K562 (cell line): Measurements from ENCODE around the gene RALA. TPM values are rescaled to one million over a fixed set of nuclear protein-coding genes. Genes with fewer than 3 reads are reported as not detected.

Source experiments
- ATAC-seq: fragments of 200-7000 bp; cut with Tn5 transposase; 3 replicates; pipeline ENCODE4 v1.9.1; 2020; ENCODE audit warnings: moderate library complexity
- BruUV-seq: library from RNA; stranded (reverse); fragments of 400-500 nt; replicated peaks from 2 replicates; lab custom pipeline; 2021; lab: Mats Ljungman, UMichigan
- CTCF ChIA-PET: fragments of 300-600 bp; formaldehyde crosslinking; extraction: SDS; loops from one replicate; lab custom pipeline; 2021; ENCODE audit warnings: low intra/inter-chr PET ratio; lab: Yijun Ruan, JAX
- POLR2A ChIA-PET: fragments of 300-600, 350-650 bp; sonication (Branson Sonifier 250); formaldehyde crosslinking; extraction: SDS; loops from one replicate; lab custom pipeline; 2021; ENCODE audit warnings: antibody characterized with exemption, inconsistent platforms; lab: Yijun Ruan, JAX
- DNase-seq, 4 experiments: peaks; one replicate each; pipeline versions ENCODE4 v3.0.0 to v3.0.0-alpha.2; 2011 to 2018; ENCODE audit warnings: low spot score in 3 of 4, mixed read lengths in 3 of 4; ENCODE audit errors: extremely low read depth in 1 of 4
- FAIRE-seq: peaks from 2 replicates; lab custom pipeline; 2011; peaks lifted over from hg19 to GRCh38; lab: Jason Lieb, UNC
- H2AFZ ChIP-seq: 2 replicates; pipeline ENCODE4 v1.6.0; 2011; ENCODE audit warnings: low read depth, low read length, control low read depth, inconsistent platforms
- H3K27ac ChIP-seq: fragments of 200-600 bp; 3 replicates; pipeline ENCODE4 v1.8.0; 2011; ENCODE audit warnings: low read depth, mild to moderate bottlenecking, control low read depth, inconsistent platforms, low read length, moderate library complexity, mixed read lengths; ENCODE audit errors: extremely low read depth
- H3K27me3 ChIP-seq, 2 experiments: fragments of 300-600 bp in 1 of 2; 2 replicates in 1 of 2; 3 replicates in 1 of 2; pipeline versions ENCODE4 v1.6.0 to v1.8.0; 2011; ENCODE audit warnings: inconsistent platforms in 2 of 2, low read length in 2 of 2, mild to moderate bottlenecking in 1 of 2, mixed read lengths in 1 of 2, moderate library complexity in 1 of 2; ENCODE audit not compliant: control insufficient read depth in 2 of 2, insufficient read depth in 2 of 2
- H3K36me3 ChIP-seq: fragments of 300-600 bp; 3 replicates; pipeline ENCODE4 v1.8.0; 2011; ENCODE audit warnings: mild to moderate bottlenecking, low read length, inconsistent platforms; ENCODE audit not compliant: control insufficient read depth, insufficient read depth
- H3K4me1 ChIP-seq, 2 experiments: fragments of 200-600 bp in 1 of 2; replicated peaks in 1 of 2; 2 replicates in 1 of 2; 3 replicates in 1 of 2; pipeline versions ENCODE4 v1.5.1 to v1.8.0; 2011; ENCODE audit warnings: inconsistent platforms in 2 of 2, low read length in 2 of 2, mild to moderate bottlenecking in 1 of 2, mixed read lengths in 1 of 2, moderate library complexity in 1 of 2; ENCODE audit not compliant: control insufficient read depth in 2 of 2, insufficient read depth in 2 of 2
- H3K4me2 ChIP-seq: 2 replicates; pipeline ENCODE4 v1.6.1; 2011; ENCODE audit warnings: low read length, control low read depth, inconsistent platforms, mixed read lengths; ENCODE audit not compliant: insufficient read depth
- H3K4me3 ChIP-seq: fragments of 200-600 bp; sonication (generic), shearing (Covaris generic); 2 replicates; pipeline ENCODE4 v1.5.1; 2016; ENCODE audit warnings: control low read depth, inconsistent platforms
- H3K79me2 ChIP-seq: fragments of 200-600 bp; 3 replicates; pipeline ENCODE4 v1.8.0; 2011; ENCODE audit warnings: low read length, inconsistent platforms; ENCODE audit not compliant: control insufficient read depth, insufficient read depth
- H3K9ac ChIP-seq, 2 experiments: 2 replicates each; pipeline versions ENCODE4 v1.6.0 to v1.6.1; 2011; ENCODE audit warnings: low read depth in 2 of 2, low read length in 2 of 2, control low read depth in 1 of 2, inconsistent platforms in 1 of 2, mild to moderate bottlenecking in 1 of 2, mixed read lengths in 1 of 2; ENCODE audit not compliant: insufficient read depth in 1 of 2
- H3K9me1 ChIP-seq: one replicate; pipeline ENCODE4 v1.6.0; 2011; ENCODE audit warnings: inconsistent platforms, mild to moderate bottlenecking, low read length, moderate library complexity; ENCODE audit not compliant: control insufficient read depth, insufficient read depth
- H3K9me3 ChIP-seq: replicated peaks from 2 replicates; pipeline ENCODE4 v1.5.1; 2011; ENCODE audit warnings: low read depth, low read length, inconsistent platforms; ENCODE audit not compliant: control insufficient read depth, insufficient read depth
- H4K20me1 ChIP-seq: replicated peaks from 2 replicates; pipeline ENCODE4 v1.6.1; 2011; ENCODE audit warnings: low read length, inconsistent platforms, mixed read lengths; ENCODE audit not compliant: control insufficient read depth, insufficient read depth
- BMI1 ChIP-seq: fragments of 150-350 bp; IDR thresholded peaks from 2 replicates; pipeline ENCODE4 v1.6.1; 2014; ENCODE audit warnings: low read length
- BRCA1 ChIP-seq, 2 experiments: fragments of 450-650 bp in 1 of 2; sonication (generic) in 1 of 2; formaldehyde crosslinking in 1 of 2; IDR thresholded peaks; 2 replicates each; pipeline versions ENCODE4 v1.5.0 to v1.6.1; 2017 to 2020; ENCODE audit warnings: mild to moderate bottlenecking in 1 of 2, missing genetic modification reagents in 1 of 2
- CBX5 ChIP-seq: IDR thresholded peaks from 2 replicates; pipeline ENCODE4 v1.6.1; 2014; ENCODE audit warnings: low read depth, borderline replicate concordance
- COPS2 ChIP-seq: fragments of 450-650 bp; conservative IDR thresholded peaks from 2 replicates; pipeline ENCODE4 v1.6.1; 2016; ENCODE audit warnings: mild to moderate bottlenecking, moderate library complexity
- E2F8 ChIP-seq: fragments of 450-650 bp; IDR thresholded peaks from 2 replicates; pipeline ENCODE4 v1.7.1; 2018; ENCODE audit warnings: mild to moderate bottlenecking, low read depth; ENCODE audit not compliant: partially characterized antibody
- FIP1L1 ChIP-seq: fragments of 200-400 bp; formaldehyde crosslinking; IDR thresholded peaks from 2 replicates; pipeline ENCODE4 v1.6.1; 2018; ENCODE audit warnings: mild to moderate bottlenecking, low read depth, low read length; ENCODE audit not compliant: poor library complexity, severe bottlenecking
- HNRNPUL1 ChIP-seq: fragments of 200-400 bp; formaldehyde crosslinking; IDR thresholded peaks from 2 replicates; pipeline ENCODE4 v1.6.1; 2017; ENCODE audit warnings: low read length
- KDM4B ChIP-seq, 2 experiments: fragments of 450-650 bp in 1 of 2; sonication (generic) in 1 of 2; IDR thresholded peaks; 2 replicates each; pipeline ENCODE4 v1.6.1; 2016 to 2017; ENCODE audit warnings: borderline replicate concordance in 2 of 2, antibody characterized with exemption in 1 of 2, low read depth in 1 of 2, mild to moderate bottlenecking in 1 of 2
- NR4A1 ChIP-seq, 2 experiments: fragments of 250-450 bp in 1 of 2; fragments of 450-650 bp in 1 of 2; sonication (Bioruptor Pico) in 1 of 2; IDR thresholded peaks; 2 replicates each; pipeline versions ENCODE4 v1.4.0 to v1.6.1; 2016 to 2020; ENCODE audit warnings: mild to moderate bottlenecking in 2 of 2, missing compliant biosample characterization in 1 of 2, missing genetic modification characterization in 1 of 2, moderate library complexity in 1 of 2
- SRSF9 ChIP-seq: fragments of 200-400 bp; formaldehyde crosslinking; IDR thresholded peaks from 2 replicates; pipeline ENCODE4 v1.6.1; 2017; ENCODE audit warnings: low read depth, low read length, borderline replicate concordance
- YBX1 ChIP-seq: fragments of 450-650 bp; IDR thresholded peaks from 2 replicates; pipeline ENCODE4 v1.7.1; 2016; ENCODE audit warnings: mild to moderate bottlenecking
- ZBTB5 ChIP-seq: fragments of 450-650 bp; IDR thresholded peaks from 2 replicates; pipeline ENCODE4 v1.6.1; 2017; ENCODE audit warnings: antibody characterized with exemption
- ZNF124 ChIP-seq: sonication (generic); formaldehyde crosslinking; IDR thresholded peaks from 2 replicates; pipeline ENCODE4 v1.8.1; 2022; ENCODE audit warnings: missing genetic modification reagents
- ZNF140 ChIP-seq: fragments of 250-450 bp; sonication (Bioruptor Pico); IDR thresholded peaks from 2 replicates; pipeline ENCODE4 v1.8.0; 2021; ENCODE audit warnings: moderate library complexity, mild to moderate bottlenecking, inconsistent platforms
- ZNF589 ChIP-seq: fragments of 200-800 bp; sonication (Bioruptor generic); IDR thresholded peaks from 2 replicates; pipeline ENCODE4 v1.6.1; 2016; ENCODE audit warnings: low read depth, missing genetic modification characterization, missing compliant biosample characterization
- WGBS: fragments of 100-300 bp; shearing (Covaris generic); methylation state at CpG from one replicate; pipeline ENCODE4 v1.1.6; 2016; ENCODE audit warnings: low coverage, mixed read lengths; ENCODE audit not compliant: insufficient coverage; ENCODE audit errors: missing lambda C conversion rate; 5-methylcytosine and 5-hydroxymethylcytosine counted together
- in situ Hi-C: fragments of 300-500 bp; cut with MboI; formaldehyde crosslinking; loops from 4 replicates; pipeline ENCODE4 v1.15.0; 2018; ENCODE audit warnings: inconsistent platforms, mixed read lengths
- intact Hi-C: fragments of 100-400 bp; cut with micrococcal nuclease; formaldehyde crosslinking; loops from 2 replicates; pipeline ENCODE4 v1.14.2; 2022
- polyA plus RNA-seq, 8 experiments: library from polyadenylated mRNA; depleted of rRNA in 4 of 8; stranded (reverse) in 5 of 8; unstranded in 3 of 8; fragments of >200 nt; fragmentation: Nextera tagmentation in 2 of 8; fragmentation: Illumina TruSeq in 1 of 8; extraction: Ambion mirVana in 2 of 8; extraction: Trizol in 1 of 8; gene quantifications; 2 replicates each; pipeline versions ENCODE4 v1.2.1 to v1.2.3, GENCODE V29; 2011 to 2014; ENCODE audit warnings: inconsistent platforms in 1 of 8, missing spikeins in 1 of 8
- total RNA-seq, 7 experiments: library from RNA; depleted of rRNA in 6 of 7; stranded (reverse); fragments of >200 nt in 6 of 7; fragmentation: Illumina TruSeq in 2 of 7; extraction: Trizol in 2 of 7; gene quantifications; 2 replicates each; pipeline versions ENCODE4 v1.2.1 to v1.2.3, GENCODE V29; 2011 to 2021; ENCODE audit warnings: low replicate concordance in 1 of 7
- TF ChIP-seq, protein P1 (sequence below): sonication (generic); IDR thresholded peaks from 2 replicates; pipeline ENCODE4 v1.6.1; 2016

RALA gene
- total and polyA plus RNA-seq, 9 of the 15 experiments (the other 6 are each of a cell fraction or from before 2014, with no cell fraction given): 7.2 to 28.0 (median 25.7) TPM

DNA sequence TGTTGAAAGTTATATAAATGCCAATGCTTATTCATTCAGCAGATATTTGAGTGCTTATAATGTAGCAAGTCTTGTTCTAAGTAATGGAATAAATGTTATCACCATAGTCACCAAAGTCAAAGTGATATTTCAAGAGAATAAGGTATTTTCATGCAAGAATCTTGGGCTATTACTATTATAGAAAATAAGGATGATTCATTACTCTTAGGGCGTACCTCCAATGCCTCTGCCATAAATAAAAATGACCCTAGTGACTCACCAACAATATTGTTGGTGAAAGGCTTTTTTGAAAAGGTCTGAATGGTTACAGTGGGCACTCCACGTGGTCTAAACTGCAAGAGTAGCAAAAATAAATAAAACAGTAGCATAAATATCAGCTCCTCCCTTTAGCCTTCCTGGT is 68.4 kb downstream of the RALA start:
- ATAC-seq (no peak), FAIRE-seq (no peak)
- no peak overlapping the region for H3K27ac ChIP-seq
- 83% methylated on average over 2 of the region's 2 CpGs for WGBS
- peaks cover 34% of the 10 kb centered on the region for H3K36me3 ChIP-seq
- BruUV-seq: no TSS peak
- no peaks in the 10 kb centered on the region for H3K9me1 ChIP-seq
- ChIA-PET CTCF (no interaction called here), POLR2A (no interaction called here)
- no peaks in the 10 kb centered on the region; a peak in 1 of 5 replicates for H3K4me1 ChIP-seq
- H3K4me3 ChIP-seq: no peak overlapping the region
- H2AFZ ChIP-seq: no peak overlapping the region
- no peak overlapping the region for H3K9ac ChIP-seq
- H3K79me2 ChIP-seq: no peaks in the 10 kb centered on the region
- no peaks in the 10 kb centered on the region for H3K9me3 ChIP-seq
- in situ Hi-C loops: no loop called here
- TF ChIP-seq FIP1L1 (no peak), HNRNPUL1 (no peak), ZBTB5 (no peak), KDM4B (IDR thresholded peaks at IDR 0.05; ENCODE audit: borderline replicate concordance in 2 of 2, low read depth in 1 of 2) (no peak), E2F8 (no peak), YBX1 (no peak), COPS2 (no peak), ZNF140 (no peak), CBX5 (no peak), BMI1 (no peak), NR4A1 (CRISPR knock-in tag; IDR thresholded peaks at IDR 0.05) (no peak), NR4A1 (tag; IDR thresholded peaks at IDR 0.05) (no peak), BRCA1 (IDR thresholded peaks at IDR 0.05) (no peak), BRCA1 (CRISPR knock-in tag; IDR thresholded peaks at IDR 0.05) (no peak), ZNF124 (CRISPR knock-in tag) (no peak), ZNF589 (CRISPR knock-in tag) (no peak), SRSF9 (no peak)
- TF ChIP-seq, protein P1, sequence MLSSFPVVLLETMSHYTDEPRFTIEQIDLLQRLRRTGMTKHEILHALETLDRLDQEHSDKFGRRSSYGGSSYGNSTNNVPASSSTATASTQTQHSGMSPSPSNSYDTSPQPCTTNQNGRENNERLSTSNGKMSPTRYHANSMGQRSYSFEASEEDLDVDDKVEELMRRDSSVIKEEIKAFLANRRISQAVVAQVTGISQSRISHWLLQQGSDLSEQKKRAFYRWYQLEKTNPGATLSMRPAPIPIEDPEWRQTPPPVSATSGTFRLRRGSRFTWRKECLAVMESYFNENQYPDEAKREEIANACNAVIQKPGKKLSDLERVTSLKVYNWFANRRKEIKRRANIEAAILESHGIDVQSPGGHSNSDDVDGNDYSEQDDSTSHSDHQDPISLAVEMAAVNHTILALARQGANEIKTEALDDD: no peak
- TF ChIP-seq, all 486 proteins: peak for 0
- Histone ChIP-seq H3K4me2 (no peak overlapping the region), H3K27me3 (no peaks in the 10 kb centered on the region), H4K20me1 (no peaks in the 10 kb centered on the region)
- intact Hi-C loops: no loop called here
- DNase-seq: no peak
